Loucy (cell line): ENCODE data around the gene JPH4.

ENCODE experiments used
- H2AFZ ChIP-seq: fragments of 200-600 bp; sonication (generic); 2 replicates; pipeline ENCODE4 v1.6.0; 2016; ENCODE audit warnings: antibody characterized with exemption, mild to moderate bottlenecking, low read length, moderate library complexity
- H3F3A ChIP-seq: fragments of 200-600 bp; 2 replicates; pipeline ENCODE4 v1.6.0; 2016; ENCODE audit warnings: antibody characterized with exemption, low read depth, mild to moderate bottlenecking
- H3K27me3 ChIP-seq: fragments of 200-600 bp; sonication (generic); 2 replicates; pipeline ENCODE4 v1.6.1; 2014; ENCODE audit warnings: low read length, mild to moderate bottlenecking; ENCODE audit not compliant: insufficient read depth, poor library complexity, severe bottlenecking
- H3K36me3 ChIP-seq: fragments of 200-600 bp; sonication (generic); 2 replicates; pipeline ENCODE4 v1.6.1; 2016; ENCODE audit warnings: low read length; ENCODE audit not compliant: insufficient read depth
- H3K4me1 ChIP-seq: fragments of 200-600 bp; sonication (generic); 2 replicates; pipeline ENCODE4 v1.5.1; 2014; ENCODE audit warnings: low read length, mild to moderate bottlenecking; ENCODE audit not compliant: insufficient read depth, poor library complexity, severe bottlenecking
- H3K4me2 ChIP-seq: fragments of 200-600 bp; sonication (generic); 2 replicates; pipeline ENCODE4 v1.6.0; 2014; ENCODE audit warnings: antibody characterized with exemption, low read length, low read depth, mild to moderate bottlenecking; ENCODE audit not compliant: poor library complexity, severe bottlenecking
- H3K4me3 ChIP-seq: fragments of 200-600 bp; sonication (generic); 2 replicates; pipeline ENCODE4 v1.5.1; 2014; ENCODE audit warnings: low read length, mild to moderate bottlenecking, mixed read lengths; ENCODE audit not compliant: poor library complexity, severe bottlenecking
- H3K79me2 ChIP-seq: fragments of 200-600 bp; sonication (generic); 2 replicates; pipeline ENCODE4 v1.6.1; 2014; ENCODE audit warnings: low read length; ENCODE audit not compliant: insufficient read depth
- H3K9ac ChIP-seq: fragments of 200-600 bp; sonication (generic); 2 replicates; pipeline ENCODE4 v1.6.0; 2014; ENCODE audit warnings: mild to moderate bottlenecking, low read depth, low read length, moderate library complexity; ENCODE audit not compliant: poor library complexity, severe bottlenecking
- H3K9me2 ChIP-seq: fragments of 200-600 bp; sonication (generic); replicated peaks from 2 replicates; pipeline ENCODE4 v1.6.1; 2016; ENCODE audit warnings: low read depth, low read length, mixed read lengths
- H3K9me3 ChIP-seq: fragments of 200-600 bp; sonication (generic); 2 replicates; pipeline ENCODE4 v1.6.1; 2014; ENCODE audit warnings: mild to moderate bottlenecking, antibody characterized with exemption, low read length, low read depth; ENCODE audit not compliant: insufficient read depth
- H4K20me1 ChIP-seq: fragments of 200-600 bp; sonication (generic); 2 replicates; pipeline ENCODE4 v1.6.0; 2014; ENCODE audit warnings: antibody characterized with exemption, low read length, mild to moderate bottlenecking; ENCODE audit not compliant: insufficient read depth, poor library complexity, severe bottlenecking
- EZH2phosphoT487 ChIP-seq: fragments of 200-600 bp; IDR thresholded peaks from 2 replicates; pipeline ENCODE4 v1.6.1; 2018; ENCODE audit warnings: antibody characterized with exemption, mild to moderate bottlenecking, moderate library complexity, borderline replicate concordance
- TF ChIP-seq, protein P1 (sequence below): fragments of 200-600 bp; sonication (generic); conservative IDR thresholded peaks from 2 replicates; pipeline ENCODE4 v1.5.1; 2014; ENCODE audit warnings: mild to moderate bottlenecking, antibody characterized with exemption, low read length

The JPH4 gene

DNA sequence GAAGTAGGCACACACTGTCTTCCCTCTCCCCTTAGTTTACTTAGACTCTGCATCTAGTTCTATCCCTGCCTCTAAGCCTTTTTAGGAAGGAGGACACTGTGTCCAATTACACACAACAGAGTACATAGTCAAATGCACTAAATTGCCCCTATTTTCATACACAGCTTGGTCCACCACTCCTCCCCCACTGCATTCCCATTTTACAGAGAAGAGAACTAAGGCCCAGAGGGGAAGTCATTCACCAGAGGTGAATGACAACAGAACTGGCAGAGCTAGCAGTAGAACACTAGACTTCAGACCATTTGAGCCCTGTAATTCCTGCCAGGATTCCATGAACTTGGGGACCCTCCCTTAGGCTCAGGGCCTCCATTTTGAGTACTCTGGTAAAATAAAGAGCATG lies 1.1 kb upstream of the JPH4 start:
- no peaks in the 10 kb centered on the region for H4K20me1 ChIP-seq
- no peak overlapping the region for H3K4me3 ChIP-seq
- no peaks in the 10 kb centered on the region for H3K79me2 ChIP-seq
- TF ChIP-seq, protein P1, sequence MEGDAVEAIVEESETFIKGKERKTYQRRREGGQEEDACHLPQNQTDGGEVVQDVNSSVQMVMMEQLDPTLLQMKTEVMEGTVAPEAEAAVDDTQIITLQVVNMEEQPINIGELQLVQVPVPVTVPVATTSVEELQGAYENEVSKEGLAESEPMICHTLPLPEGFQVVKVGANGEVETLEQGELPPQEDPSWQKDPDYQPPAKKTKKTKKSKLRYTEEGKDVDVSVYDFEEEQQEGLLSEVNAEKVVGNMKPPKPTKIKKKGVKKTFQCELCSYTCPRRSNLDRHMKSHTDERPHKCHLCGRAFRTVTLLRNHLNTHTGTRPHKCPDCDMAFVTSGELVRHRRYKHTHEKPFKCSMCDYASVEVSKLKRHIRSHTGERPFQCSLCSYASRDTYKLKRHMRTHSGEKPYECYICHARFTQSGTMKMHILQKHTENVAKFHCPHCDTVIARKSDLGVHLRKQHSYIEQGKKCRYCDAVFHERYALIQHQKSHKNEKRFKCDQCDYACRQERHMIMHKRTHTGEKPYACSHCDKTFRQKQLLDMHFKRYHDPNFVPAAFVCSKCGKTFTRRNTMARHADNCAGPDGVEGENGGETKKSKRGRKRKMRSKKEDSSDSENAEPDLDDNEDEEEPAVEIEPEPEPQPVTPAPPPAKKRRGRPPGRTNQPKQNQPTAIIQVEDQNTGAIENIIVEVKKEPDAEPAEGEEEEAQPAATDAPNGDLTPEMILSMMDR = no peak
- TF ChIP-seq EZH2phosphoT487 = no peak
- H2AFZ ChIP-seq = no peak overlapping the region
- H3K9ac ChIP-seq = no peak overlapping the region
- H3K9me3 ChIP-seq = no peaks in the 10 kb centered on the region
- no peaks in the 10 kb centered on the region for H3K9me2 ChIP-seq
- H3K36me3 ChIP-seq = no peaks in the 10 kb centered on the region
- H3K4me1 ChIP-seq = no peaks in the 10 kb centered on the region
- H3F3A ChIP-seq = no peaks in the 10 kb centered on the region
- no peak overlapping the region for H3K4me2 ChIP-seq
- H3K27me3 ChIP-seq = no peaks in the 10 kb centered on the region

DNA sequence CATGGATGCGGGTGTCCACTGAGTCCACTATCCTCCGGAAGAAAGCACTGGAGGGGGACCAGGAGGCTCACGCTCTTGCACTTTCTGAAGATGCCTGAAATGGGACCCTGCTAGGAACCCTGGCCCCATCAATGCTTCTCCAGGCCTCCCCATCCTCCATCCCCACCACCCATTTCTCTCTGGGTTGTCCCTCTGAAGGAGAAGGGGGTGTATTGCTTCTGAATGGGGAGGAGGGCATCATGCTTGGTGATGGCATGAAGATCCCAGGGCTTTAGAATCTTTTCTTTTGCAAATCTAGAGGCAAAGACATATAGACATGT lies 681 bp upstream of the JPH4 start:
- H3K4me1 ChIP-seq = no peaks in the 10 kb centered on the region
- no peaks in the 10 kb centered on the region for H3K36me3 ChIP-seq
- no peak overlapping the region for H3K4me3 ChIP-seq
- no peak overlapping the region for H3K4me2 ChIP-seq
- H4K20me1 ChIP-seq = no peaks in the 10 kb centered on the region
- H3F3A ChIP-seq = no peaks in the 10 kb centered on the region
- TF ChIP-seq, protein P1 = no peak
- H3K9me2 ChIP-seq = no peaks in the 10 kb centered on the region
- no peaks in the 10 kb centered on the region for H3K79me2 ChIP-seq
- no peak overlapping the region for H2AFZ ChIP-seq
- no peaks in the 10 kb centered on the region for H3K27me3 ChIP-seq
- H3K9me3 ChIP-seq = no peaks in the 10 kb centered on the region
- H3K9ac ChIP-seq = no peak overlapping the region

DNA sequence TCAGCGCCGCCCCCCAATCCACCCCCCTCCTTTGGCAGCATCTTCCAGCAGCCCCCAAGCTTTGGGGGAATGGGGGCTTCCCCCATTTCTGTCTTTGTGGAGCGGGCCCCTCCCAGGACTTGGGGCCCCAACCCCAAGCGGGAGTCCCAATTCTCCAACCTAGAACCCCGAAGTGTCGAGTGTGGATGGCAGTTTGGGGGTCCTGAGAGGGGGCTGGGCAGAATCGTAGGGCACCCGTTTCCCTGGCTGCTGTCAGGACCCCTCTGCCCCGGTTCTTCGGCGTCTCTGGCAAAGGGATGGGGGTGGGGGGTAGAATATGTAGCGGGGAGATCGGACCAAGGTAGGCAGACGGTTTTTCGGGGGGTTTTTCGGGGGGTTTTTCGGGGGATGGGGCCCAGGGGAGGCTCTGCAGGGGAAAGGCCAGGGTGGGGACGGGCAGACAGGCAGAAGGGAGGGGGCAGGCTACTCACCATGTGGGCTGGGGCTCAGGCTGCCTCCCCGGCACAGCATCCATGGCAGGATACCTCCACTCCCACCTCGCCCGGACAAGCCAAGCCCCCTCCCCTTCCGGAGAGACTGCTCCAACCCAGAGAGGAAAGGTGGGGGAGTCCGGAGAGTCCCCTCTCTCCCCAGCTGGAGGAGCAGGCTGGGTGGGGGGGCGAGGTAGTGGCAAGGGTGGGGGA lies 739 bp downstream of the JPH4 start:
- H3K27me3 ChIP-seq = no peaks in the 10 kb centered on the region
- H3K4me1 ChIP-seq = peaks cover 3% of the 10 kb centered on the region
- no peak overlapping the region for H3K9ac ChIP-seq

More for the DNA sequence above, 739 bp downstream of the JPH4 start:
- Histone ChIP-seq H3F3A (no peaks in the 10 kb centered on the region), H2AFZ (no peak overlapping the region), H3K9me2 (no peaks in the 10 kb centered on the region), H3K4me2 (no peak overlapping the region), H4K20me1 (no peaks in the 10 kb centered on the region), H3K79me2 (no peaks in the 10 kb centered on the region), H3K4me3 (no peak overlapping the region), H3K9me3 (no peaks in the 10 kb centered on the region), H3K36me3 (no peaks in the 10 kb centered on the region)
- TF ChIP-seq, protein P1 = no peak
- TF ChIP-seq EZH2phosphoT487 = no peak
